GM12865 (cell line): ENCODE measurements around the gene REV1.
"Not testable (repeated sequence)": the region's sequence is repeated elsewhere in the genome, so short reads cannot be mapped to it uniquely, and the experiment has no call there.

Experiments
- DNase-seq: peaks from one replicate; pipeline ENCODE4 v3.0.0; 2010; ENCODE audit warnings: low read depth
- H3K4me3 ChIP-seq: 2 replicates; pipeline ENCODE4 v1.5.1; 2011; ENCODE audit warnings: mild to moderate bottlenecking, low read depth, low read length, control low read depth
- CTCF ChIP-seq: IDR thresholded peaks from 2 replicates; pipeline ENCODE4 v1.5.1; 2011; ENCODE audit warnings: low read length, control low read depth, low read depth, inconsistent platforms; ENCODE audit not compliant: insufficient read depth; ENCODE audit errors: missing control alignments

Gene REV1

GRCh38 chr2:99365661-99366060, 124.2 kb downstream of the REV1 start:
- TF ChIP-seq CTCF = no peak
- no peak overlapping the region for H3K4me3 ChIP-seq
- no peak for DNase-seq

GRCh38 chr2:99356853-99357252, 133.0 kb downstream of the REV1 start:
- no peak for TF ChIP-seq CTCF
- DNase-seq = peak; percentile 10
- H3K4me3 ChIP-seq = no peak overlapping the region

- H3K4me3 ChIP-seq, DNase-seq: not testable (repeated sequence)
Observed at GRCh38 chr2:99354825-99355224, 135.0 kb downstream of the REV1 start.

- no peak for DNase-seq
- TF ChIP-seq CTCF = no peak
- H3K4me3 ChIP-seq = no peak overlapping the region
Observed at GRCh38 chr2:99354070-99354469, 135.7 kb downstream of the REV1 start.
